Transverse colon (tissue), 4 donors: Measurements from ENCODE around the gene TRIM14.

Experiments used
- CTCF ChIP-seq, 5 experiments: fragments of 200-600 bp in 3 of 5; fragments of 450-650 bp in 2 of 5; sonication (generic) in 3 of 5; IDR thresholded peaks; 1 replicate in 2 of 5; 2 replicates in 3 of 5; pipeline ENCODE4 v1.5.1; 2016 to 2017; ENCODE audit warnings: antibody characterized with exemption in 5 of 5, inconsistent platforms in 3 of 5, mild to moderate bottlenecking in 2 of 5, moderate library complexity in 1 of 5
- EP300 ChIP-seq: sonication (generic); formaldehyde crosslinking; IDR thresholded peaks from one replicate; pipeline ENCODE4 v1.6.1; 2017; ENCODE audit warnings: antibody characterized with exemption, low read depth
- POLR2A ChIP-seq: fragments of 450-650 bp; IDR thresholded peaks from one replicate; pipeline ENCODE4 v1.6.1; 2016; ENCODE audit warnings: antibody characterized with exemption, mild to moderate bottlenecking, moderate library complexity
- POLR2AphosphoS5 ChIP-seq, 3 donors: sonication (generic); formaldehyde crosslinking; IDR thresholded peaks; one replicate each; pipeline ENCODE4 v1.6.1; 2016; ENCODE audit warnings: antibody characterized with exemption in 3 of 3

DNA sequence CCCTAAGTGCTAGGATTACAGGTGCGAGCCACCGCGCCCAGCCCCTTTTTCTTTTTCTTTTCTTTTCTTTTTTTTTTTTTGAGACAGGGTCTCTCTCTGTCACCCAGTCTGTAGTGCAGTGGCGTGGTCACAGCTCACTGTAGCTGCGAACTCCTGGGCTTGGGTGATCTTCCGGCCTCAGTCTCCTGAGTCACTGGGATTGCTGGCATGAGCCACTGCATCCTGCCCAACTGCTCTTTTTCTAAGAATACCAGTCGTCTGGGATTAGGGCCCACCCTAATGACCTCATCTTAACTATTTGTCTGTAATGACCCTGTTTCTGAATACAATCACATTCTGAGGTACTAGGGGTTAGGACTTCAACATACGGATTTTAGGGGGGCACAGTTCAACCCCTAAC, 96.6 kb downstream of the TRIM14 start:
- TF ChIP-seq CTCF (IDR thresholded peaks at IDR 0.05) (no peak), POLR2A (no peak), POLR2AphosphoS5 (IDR thresholded peaks at IDR 0.05) (no peak), EP300 (no peak)
